ENCODE data around the gene GPR35. TPM values are rescaled to one million over a fixed set of nuclear protein-coding genes. Genes with fewer than 3 reads are reported as not detected.

Gene GPR35
- total and polyA plus RNA-seq, 12 donors, result 0.40 to 5.2 (median 1.2) TPM

GRCh38 chr2:240629968-240630770 is 4.9 kb downstream of the GPR35 start:
- WGBS, 2 donors, result 94 to 95% methylated on average over 50 of the region's 50 CpGs

GRCh38 chr2:240630771-240631547 is 5.7 kb downstream of the GPR35 start:
- Histone ChIP-seq H3K36me3 (peaks cover 0 to 8% (median 0%) of the 10 kb centered on the region in 9 donors), H3K9me3 (peaks cover 0 to 12% (median 7%) of the 10 kb centered on the region in 11 donors), H3K27ac (no peak overlapping the region), H3K4me1 (peaks cover 0 to 13% (median 0%) of the 10 kb centered on the region in 9 donors), H3K4me3 (no peak overlapping the region), H3K27me3 (peaks cover 0 to 4% (median 0%) of the 10 kb centered on the region in 7 donors)
- DNase-seq, result no peak
- no peak for TF ChIP-seq CTCF (IDR thresholded peaks at IDR 0.05)
- ATAC-seq, result no peak
- intact Hi-C loops (cut with DNase I), result no loop called here
- 93% methylated on average over 21 of the region's 21 CpGs for WGBS, 2 donors

More at GRCh38 chr2:240629968-240630770, 4.9 kb downstream of the GPR35 start:
- Histone ChIP-seq H3K9me3 (peaks cover 0 to 12% (median 7%) of the 10 kb centered on the region in 11 donors), H3K4me1 (peaks cover 0 to 15% (median 0%) of the 10 kb centered on the region in 9 donors), H3K27me3 (no peaks in the 10 kb centered on the region), H3K4me3 (no peak overlapping the region), H3K27ac (no peak overlapping the region), H3K36me3 (peaks cover 0 to 8% (median 0%) of the 10 kb centered on the region in 9 donors)
- DNase-seq, result no peak
- no peak for TF ChIP-seq CTCF (IDR thresholded peaks at IDR 0.05)
- no peak for ATAC-seq
- intact Hi-C loops (cut with DNase I), result no loop called here

GRCh38 chr2:240631548-240632305 is 6.4 kb downstream of the GPR35 start:
- Histone ChIP-seq H3K9me3 (peaks cover 0 to 12% (median 7%) of the 10 kb centered on the region in 11 donors), H3K36me3 (peaks cover 0 to 8% (median 0%) of the 10 kb centered on the region in 9 donors), H3K4me1 (peaks cover 0 to 9% (median 0%) of the 10 kb centered on the region in 9 donors), H3K27me3 (peaks cover 0 to 4% (median 0%) of the 10 kb centered on the region in 7 donors), H3K4me3 (no peak overlapping the region), H3K27ac (no peak overlapping the region)
- intact Hi-C loops (cut with DNase I), result no loop called here
- ATAC-seq (no peak), DNase-seq (no peak)
- 85 to 92% methylated on average over 11 of the region's 11 CpGs for WGBS, 2 donors
- no peak for TF ChIP-seq CTCF (IDR thresholded peaks at IDR 0.05)

GRCh38 chr2:240632306-240632721 is 7.0 kb downstream of the GPR35 start:
- Histone ChIP-seq H3K36me3 (peaks cover 0 to 8% (median 0%) of the 10 kb centered on the region in 9 donors), H3K27me3 (peaks cover 0 to 5% (median 0%) of the 10 kb centered on the region in 7 donors), H3K4me1 (peaks cover 0 to 3% (median 0%) of the 10 kb centered on the region in 9 donors), H3K4me3 (no peak overlapping the region), H3K9me3 (peaks cover 0 to 12% (median 7%) of the 10 kb centered on the region in 11 donors), H3K27ac (no peak overlapping the region)
- DNase-seq, result no peak
- TF ChIP-seq CTCF (IDR thresholded peaks at IDR 0.05), result no peak
- ATAC-seq, result peak in 1 of 8 donors; percentile 8
- WGBS, 2 donors, result 97 to 100% methylated on average over 1 of the region's 1 CpG
- intact Hi-C loops (cut with DNase I), result no loop called here

All from heart right ventricle (tissue), 16 donors.